Inflammatory macrophage treated with lipopolysaccharide for 4 hours (primary cell): ENCODE results near the gene C20orf204.

Experiments
- DNase-seq: peaks from one replicate; pipeline ENCODE4 v3.0.0-alpha.2; 2020

Gene C20orf204

DNA sequence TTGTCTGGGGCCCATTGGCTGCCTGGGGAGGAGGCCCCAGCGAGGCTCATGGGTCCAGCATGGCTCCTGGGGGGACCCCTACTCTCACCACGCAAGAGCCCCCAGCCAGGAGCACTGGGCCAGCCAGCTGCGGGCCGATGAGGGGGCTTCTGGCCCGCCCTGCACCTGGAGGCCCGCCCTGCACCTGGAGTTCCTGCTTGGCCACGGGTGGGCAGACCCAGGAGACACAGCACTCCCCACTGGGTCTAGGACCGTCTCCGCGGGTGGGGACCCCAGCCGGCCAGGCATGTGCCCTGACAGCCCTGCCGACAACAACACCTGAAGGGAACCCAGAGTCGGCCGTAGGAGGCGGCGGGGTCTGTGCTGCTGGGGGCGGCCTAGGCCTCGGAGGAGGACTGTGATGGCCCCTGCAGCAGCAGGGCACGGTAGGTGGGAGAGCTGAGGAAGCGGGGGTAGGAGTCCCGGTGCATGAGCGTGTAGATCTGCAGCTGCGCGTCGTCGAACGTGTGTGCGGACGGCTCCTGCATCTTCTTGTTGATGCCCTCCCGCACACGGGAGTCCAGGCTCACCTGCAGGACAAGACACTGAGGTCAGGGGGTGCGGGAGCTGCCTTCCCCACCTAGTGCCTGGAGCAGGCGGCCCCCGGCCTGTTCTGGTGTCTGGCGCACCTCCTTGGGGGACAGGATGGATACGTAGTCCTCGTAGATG is 37.6 kb downstream of the C20orf204 start:
- no peak for DNase-seq

DNA sequence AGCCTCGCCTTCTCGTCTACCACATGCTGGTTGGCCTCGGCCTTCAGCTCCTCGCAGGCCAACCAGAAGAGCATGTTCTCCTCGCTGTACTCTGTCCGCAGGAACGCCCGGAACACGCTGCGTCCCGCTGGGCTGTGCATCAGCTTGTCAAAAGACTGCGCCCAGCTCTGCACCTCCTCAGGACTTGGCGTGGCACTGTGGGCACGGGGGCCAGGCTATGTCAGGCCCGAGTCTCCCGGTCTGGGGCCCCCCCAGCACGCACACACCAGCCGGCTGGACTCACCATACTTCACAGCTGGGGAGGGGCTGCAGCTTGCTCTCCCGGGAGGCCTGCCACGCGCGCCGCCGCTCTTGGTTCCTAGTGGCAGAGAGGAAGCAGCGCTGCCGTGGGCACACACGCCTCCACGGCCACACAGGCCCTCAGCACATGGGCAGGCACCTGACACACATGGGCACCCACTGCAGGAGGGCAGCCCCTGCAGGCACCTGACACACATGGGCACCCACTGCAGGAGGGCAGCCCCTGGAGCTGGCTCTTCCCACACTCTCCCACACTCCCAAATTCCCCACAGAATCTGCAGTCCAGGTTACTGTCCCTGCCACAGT is 38.3 kb downstream of the C20orf204 start:
- DNase-seq: no peak

DNA sequence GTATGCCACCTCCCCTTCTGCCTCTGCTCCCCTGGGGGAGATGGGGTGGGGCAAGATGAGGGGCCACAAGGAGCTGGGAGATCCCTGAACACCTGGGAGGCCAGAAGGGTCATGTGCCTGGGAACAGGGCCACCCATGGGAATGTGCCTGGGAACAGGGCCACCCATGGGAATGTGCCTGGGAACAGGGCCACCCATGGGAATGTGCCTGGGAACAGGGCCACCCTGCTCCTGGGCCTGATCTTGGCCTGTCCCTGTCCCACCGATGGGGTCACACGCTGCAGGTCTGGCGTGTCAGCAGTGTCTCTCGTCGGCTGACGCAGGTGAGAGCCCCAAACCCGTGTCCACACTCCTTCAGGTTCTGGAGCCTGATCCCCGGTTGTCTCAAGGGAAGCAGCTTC is 39.0 kb downstream of the C20orf204 start:
- DNase-seq: no peak

- no peak for DNase-seq
Measured at GRCh38 chr20:64075556-64075955, 39.6 kb downstream of the C20orf204 start.

DNA sequence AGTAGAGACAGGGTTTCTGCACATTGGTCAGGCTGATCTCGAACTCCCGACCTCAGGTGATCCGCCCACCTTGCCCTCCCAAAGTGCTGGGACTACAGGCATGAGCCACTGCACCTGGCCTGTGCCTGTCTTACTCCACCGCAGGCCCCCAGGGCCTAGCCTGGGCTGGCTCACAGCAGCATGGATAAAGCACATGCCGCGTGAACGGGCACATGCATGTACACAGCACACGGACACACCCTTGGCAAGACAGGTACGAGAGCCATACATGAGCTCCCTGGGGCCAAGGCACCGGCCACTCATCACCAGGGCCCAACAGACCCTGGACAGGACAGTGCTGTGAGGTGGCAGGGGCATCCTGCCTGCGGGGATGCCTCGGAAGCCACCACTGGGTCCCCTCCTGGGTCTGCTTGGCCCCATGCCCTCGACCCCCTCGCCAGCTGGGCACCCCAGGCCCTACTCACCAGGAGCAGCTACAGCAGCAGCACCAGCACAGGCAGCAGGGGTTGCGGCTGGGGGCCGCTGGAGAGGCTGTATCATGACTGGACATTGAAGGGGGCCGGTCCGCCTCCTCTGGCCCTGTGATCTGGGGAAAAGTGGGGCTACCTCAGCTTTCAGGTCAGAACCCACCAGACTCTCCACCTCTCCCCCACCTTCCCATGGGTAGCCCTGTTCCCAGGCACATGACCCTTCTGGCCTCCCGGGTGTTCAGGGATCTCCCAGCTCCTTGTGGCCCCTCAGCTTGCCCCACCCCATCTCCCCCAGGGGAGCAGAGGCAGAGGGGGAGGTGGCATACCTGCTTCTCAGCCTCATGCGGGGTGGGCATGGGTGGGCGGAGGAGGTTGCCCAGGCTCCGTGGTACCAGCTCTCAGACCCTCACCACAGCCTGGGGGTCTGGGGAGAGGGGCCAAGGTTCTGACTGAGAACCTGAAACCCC is 40.3 kb downstream of the C20orf204 start:
- DNase-seq: no peak

DNA sequence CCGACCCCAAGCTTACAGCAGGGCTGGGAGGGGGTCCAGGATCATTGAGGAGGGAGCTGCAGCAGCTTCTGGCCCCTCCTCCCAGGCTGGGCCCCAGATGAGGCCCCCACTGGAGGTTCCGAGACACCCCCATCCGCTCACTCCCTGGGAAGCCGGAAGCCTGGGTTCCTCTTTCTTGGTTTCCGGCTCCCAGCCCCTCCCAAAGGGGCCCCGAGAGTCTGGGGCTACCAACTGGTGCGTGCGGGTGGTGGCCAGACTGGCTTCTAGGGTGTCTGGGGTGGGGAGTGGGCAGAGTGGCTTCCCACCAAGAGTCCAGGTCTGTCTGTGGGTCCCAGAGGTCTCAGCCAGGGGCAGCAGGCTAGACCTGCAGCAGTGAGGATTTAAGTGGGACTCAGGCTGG is 41.1 kb downstream of the C20orf204 start:
- peak; percentile 51 for DNase-seq

GRCh38 chr20:64077541-64077875 is 41.5 kb downstream of the C20orf204 start:
- DNase-seq: no peak

DNA sequence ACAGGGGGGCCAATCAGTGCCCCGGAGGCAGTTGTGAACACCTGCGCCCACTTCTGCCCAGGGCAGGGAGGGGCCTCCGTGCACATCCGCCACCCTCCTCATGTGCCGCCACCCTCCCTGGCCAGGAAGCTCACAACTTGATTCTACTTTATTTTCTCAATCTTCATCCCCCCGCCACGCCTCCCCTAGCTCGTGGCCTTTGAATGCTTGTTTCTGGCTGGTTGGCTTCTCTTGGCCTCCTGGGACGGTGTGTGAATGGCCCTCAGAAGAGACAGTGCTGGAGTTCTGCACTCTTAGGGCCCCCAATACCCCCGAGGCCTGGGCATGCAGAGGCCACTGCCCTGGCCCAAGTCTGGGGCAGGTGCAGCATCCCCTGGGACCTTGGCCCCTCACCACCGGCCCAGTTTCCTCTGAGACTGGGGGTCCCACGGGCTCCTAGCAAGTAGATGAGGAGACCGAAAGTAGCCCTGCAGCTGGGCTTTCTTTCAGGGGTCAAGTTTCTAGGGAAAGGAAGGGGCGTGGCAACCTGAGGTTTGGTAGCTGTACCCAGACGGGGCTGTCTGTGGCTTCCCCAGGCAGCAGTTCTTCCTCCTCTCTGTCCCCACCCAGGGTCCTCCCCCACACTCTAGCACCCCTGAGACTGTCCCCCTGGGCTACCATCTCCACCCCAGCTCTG is 42.0 kb downstream of the C20orf204 start:
- peak; percentile 15 for DNase-seq

- no peak for DNase-seq
Measured at GRCh38 chr20:64078934-64079272, 42.9 kb downstream of the C20orf204 start.

DNA sequence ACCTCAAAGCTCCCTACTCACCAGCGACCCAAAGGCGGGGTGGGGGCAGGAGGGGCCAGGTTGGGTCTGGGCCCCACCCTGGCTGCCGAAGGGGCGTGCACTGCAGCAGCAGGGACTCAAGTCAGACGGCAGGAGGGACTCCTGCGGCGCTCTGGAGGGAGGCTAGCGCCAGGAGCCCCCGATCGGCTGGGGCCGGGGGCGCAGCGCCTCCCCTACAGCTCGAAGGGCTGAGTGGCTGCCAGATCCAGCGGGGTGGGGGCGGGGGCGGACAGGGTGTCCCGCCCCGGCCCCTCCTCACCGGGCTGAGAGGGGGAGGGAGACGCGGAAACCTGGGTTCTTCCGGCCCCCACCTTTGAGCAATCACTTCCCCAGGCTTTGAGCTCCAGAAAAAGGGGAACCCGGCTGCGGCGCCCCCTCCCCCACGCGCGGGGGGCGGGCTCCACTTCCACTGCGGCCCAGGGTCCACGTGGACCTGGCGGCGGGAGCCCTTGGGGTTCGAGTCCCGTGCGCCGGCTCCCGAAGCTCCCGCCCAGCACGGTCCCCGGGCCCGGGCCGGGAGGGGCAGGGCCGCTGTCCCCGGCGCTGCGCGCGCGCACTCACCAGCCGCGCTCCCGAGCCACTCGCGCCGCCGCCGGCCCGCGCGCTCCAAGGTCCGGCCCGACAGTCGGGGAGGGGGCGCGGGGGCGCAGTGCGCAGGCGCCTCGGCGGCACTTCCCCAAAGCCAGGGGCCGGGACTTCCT is 43.5 kb downstream of the C20orf204 start, which contains the start of gene RGS19:
Gene RGS19, minus strand, starts transcription at position 246 of the 740 bp plus-strand sequence. CDS start 2,632 bp downstream, outside the sequence.
- peak; percentile 83 for DNase-seq

GRCh38 chr20:64080013-64080812 is 44.2 kb downstream of the C20orf204 start, which contains the start of gene OPRL1:
OPRL1 (plus strand) TSS chr20:64080082; CDS start chr20:64092721, 12,639 bp downstream.
- peak; percentile 31 for DNase-seq

- no peak for DNase-seq
Measured at GRCh38 chr20:64080813-64081623, 45.0 kb downstream of the C20orf204 start.

- no peak for DNase-seq
Measured at GRCh38 chr20:64081624-64081964, 45.6 kb downstream of the C20orf204 start.

GRCh38 chr20:64082126-64082731 is 46.2 kb downstream of the C20orf204 start:
- no peak for DNase-seq

- no peak for DNase-seq
Measured at GRCh38 chr20:64082820-64083377, 46.9 kb downstream of the C20orf204 start.

- DNase-seq: peak; percentile 72
Measured at GRCh38 chr20:64083378-64083803, 47.4 kb downstream of the C20orf204 start.

- DNase-seq: no peak
Measured at GRCh38 chr20:64083804-64084684, 48.1 kb downstream of the C20orf204 start, which contains the start of gene LKAAEAR1. LKAAEAR1 (minus strand) TSS chr20:64084398; CDS start chr20:64084219, 179 bp downstream.

- no peak for DNase-seq
Measured at GRCh38 chr20:64084685-64085152, 48.7 kb downstream of the C20orf204 start.
